Measurements from ENCODE around the gene CSK.

The CSK gene

DNA sequence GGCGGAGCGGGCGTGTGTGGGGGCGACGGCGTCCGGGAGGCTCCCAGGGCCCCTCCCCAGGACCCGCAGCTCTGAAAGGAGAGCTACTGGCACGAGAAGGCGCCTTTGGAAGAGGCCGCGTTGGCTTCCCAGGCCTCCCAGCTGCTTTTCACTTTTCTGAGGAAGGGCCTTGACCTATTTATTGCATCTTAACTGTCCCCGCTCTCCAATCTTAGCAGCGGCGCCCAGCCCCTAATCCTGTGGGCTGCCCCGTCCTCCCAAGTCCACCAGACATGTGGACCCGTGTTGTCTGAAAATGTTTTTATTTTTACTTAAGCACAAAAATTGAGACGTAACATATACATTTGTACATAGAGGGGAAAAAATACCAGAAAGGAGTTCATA is 61.6 kb downstream of the CSK start:
- no peak for DNase-seq (ENCODE audit: low read depth)
- TF ChIP-seq, protein P1, sequence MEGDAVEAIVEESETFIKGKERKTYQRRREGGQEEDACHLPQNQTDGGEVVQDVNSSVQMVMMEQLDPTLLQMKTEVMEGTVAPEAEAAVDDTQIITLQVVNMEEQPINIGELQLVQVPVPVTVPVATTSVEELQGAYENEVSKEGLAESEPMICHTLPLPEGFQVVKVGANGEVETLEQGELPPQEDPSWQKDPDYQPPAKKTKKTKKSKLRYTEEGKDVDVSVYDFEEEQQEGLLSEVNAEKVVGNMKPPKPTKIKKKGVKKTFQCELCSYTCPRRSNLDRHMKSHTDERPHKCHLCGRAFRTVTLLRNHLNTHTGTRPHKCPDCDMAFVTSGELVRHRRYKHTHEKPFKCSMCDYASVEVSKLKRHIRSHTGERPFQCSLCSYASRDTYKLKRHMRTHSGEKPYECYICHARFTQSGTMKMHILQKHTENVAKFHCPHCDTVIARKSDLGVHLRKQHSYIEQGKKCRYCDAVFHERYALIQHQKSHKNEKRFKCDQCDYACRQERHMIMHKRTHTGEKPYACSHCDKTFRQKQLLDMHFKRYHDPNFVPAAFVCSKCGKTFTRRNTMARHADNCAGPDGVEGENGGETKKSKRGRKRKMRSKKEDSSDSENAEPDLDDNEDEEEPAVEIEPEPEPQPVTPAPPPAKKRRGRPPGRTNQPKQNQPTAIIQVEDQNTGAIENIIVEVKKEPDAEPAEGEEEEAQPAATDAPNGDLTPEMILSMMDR (IDR thresholded peaks at IDR 0.05; ENCODE audit: control insufficient read depth, insufficient read depth, low read depth, low read length, missing control alignments), result no peak
- H3K4me3 ChIP-seq (ENCODE audit: control insufficient read depth, low read depth, low read length), result peak overlapping the region; percentile 35

- DNase-seq (ENCODE audit: low read depth), result no peak
- H3K4me3 ChIP-seq (ENCODE audit: control insufficient read depth, low read depth, low read length), result no peak overlapping the region; the same call in 1 of the 2 replicates
These were observed 62.0 kb downstream of the CSK start for GRCh38 chr15:74843891-74844299.

GRCh38 chr15:74844319-74845207 is 62.7 kb downstream of the CSK start:
- H3K4me3 ChIP-seq (ENCODE audit: control insufficient read depth, low read depth, low read length), result no peak overlapping the region
- DNase-seq (ENCODE audit: low read depth), result no peak
- TF ChIP-seq, protein P1 (IDR thresholded peaks at IDR 0.05; ENCODE audit: control insufficient read depth, insufficient read depth, low read depth, low read length, missing control alignments), result no peak

More at GRCh38 chr15:74843891-74844299, 62.0 kb downstream of the CSK start:
- TF ChIP-seq, protein P1 (IDR thresholded peaks at IDR 0.05; ENCODE audit: control insufficient read depth, insufficient read depth, low read depth, low read length, missing control alignments), result no peak

GRCh38 chr15:74845208-74845568 is 63.3 kb downstream of the CSK start:
- no peak overlapping the region for H3K4me3 ChIP-seq (ENCODE audit: control insufficient read depth, low read depth, low read length)
- TF ChIP-seq, protein P1 (IDR thresholded peaks at IDR 0.05; ENCODE audit: control insufficient read depth, insufficient read depth, low read depth, low read length, missing control alignments), result no peak
- no peak for DNase-seq (ENCODE audit: low read depth)

DNA sequence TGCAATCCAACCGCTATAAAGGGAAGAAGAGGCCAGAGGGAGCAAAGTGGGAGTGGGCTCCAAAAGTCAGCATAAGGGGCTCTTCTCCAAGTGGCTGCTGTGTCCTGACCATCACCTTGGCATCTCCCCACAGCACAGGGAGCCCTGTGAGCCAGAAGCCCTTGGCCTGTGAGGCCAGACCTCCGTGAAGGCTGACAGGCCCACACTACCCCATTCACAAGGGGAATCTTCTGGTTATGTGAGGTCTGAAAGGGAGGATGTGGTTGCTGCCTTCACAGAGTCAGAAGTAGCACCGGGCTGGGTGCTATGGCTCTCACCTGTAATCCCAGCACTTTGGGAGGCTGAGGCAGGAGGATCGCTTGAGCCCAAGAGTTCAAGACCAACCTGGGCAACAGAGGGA is 63.7 kb downstream of the CSK start:
- TF ChIP-seq, protein P1 (IDR thresholded peaks at IDR 0.05; ENCODE audit: control insufficient read depth, insufficient read depth, low read depth, low read length, missing control alignments), result no peak

GRCh38 chr15:74847432-74847831 is 65.6 kb downstream of the CSK start:
- H3K4me3 ChIP-seq (ENCODE audit: control insufficient read depth, low read depth, low read length), result no peak overlapping the region
- TF ChIP-seq, protein P1 (IDR thresholded peaks at IDR 0.05; ENCODE audit: control insufficient read depth, insufficient read depth, low read depth, low read length, missing control alignments), result no peak
- no peak for DNase-seq (ENCODE audit: low read depth)

More for the DNA sequence above, 63.7 kb downstream of the CSK start:
- no peak for DNase-seq (ENCODE audit: low read depth)
- H3K4me3 ChIP-seq (ENCODE audit: control insufficient read depth, low read depth, low read length), result no peak overlapping the region
